ENCODE measurements around the gene ZNF880. TPM values are rescaled to one million over a fixed set of nuclear protein-coding genes. Genes with fewer than 3 reads are reported as not detected.

The ZNF880 gene
- total RNA-seq, 1 experiment from 2014 or later = 1.7 TPM

DNA sequence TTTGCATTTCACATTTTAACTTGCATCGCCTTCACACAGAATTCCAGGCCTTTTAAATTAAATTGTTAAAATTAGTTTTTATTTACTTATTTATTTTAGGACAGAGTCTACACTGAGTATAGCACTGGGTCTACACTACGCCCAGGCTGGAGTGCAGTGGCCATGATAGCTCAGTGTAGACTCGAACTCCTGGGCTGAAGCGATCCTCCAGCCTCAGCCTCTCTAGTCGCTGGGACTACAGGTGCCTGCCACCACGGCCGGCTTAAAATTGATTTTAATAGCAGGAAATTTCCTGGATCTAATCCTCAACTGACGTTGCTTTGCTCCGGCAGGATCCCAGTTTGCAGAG is 34.0 kb upstream of the ZNF880 start:
- H4K20me1 ChIP-seq (ENCODE audit: low read length) = no peaks in the 10 kb centered on the region
- peak overlapping the region; percentile 96 for H2AFZ ChIP-seq (ENCODE audit: low read length)
- no peak overlapping the region for H3K9ac ChIP-seq (ENCODE audit: low read length)
- H3F3A ChIP-seq (ENCODE audit: low read length, unreplicated experiment) = no peaks in the 10 kb centered on the region
- no peak overlapping the region for H3K27ac ChIP-seq (ENCODE audit: low read length)
- no peaks in the 10 kb centered on the region for H3K27me3 ChIP-seq (ENCODE audit: low read length)
- peaks cover 7% of the 10 kb centered on the region; the same call in 1 of the 2 replicates for H3K36me3 ChIP-seq (ENCODE audit: low read depth, low read length)
- H3K79me2 ChIP-seq (ENCODE audit: low read length) = no peaks in the 10 kb centered on the region
- no peaks in the 10 kb centered on the region for H3K9me2 ChIP-seq (replicated peaks; ENCODE audit: low read length)
- BruUV-seq (replicated peaks) = no TSS peak
- ChIA-PET POLR2A (ENCODE audit: unreplicated experiment) (interaction anchor here (0.6 kb wide), 1 partner anchor 175 kb away, joined by 3 read pairs; no protein-coding TSS in a partner anchor), CTCF (no interaction called here)
- no peak for TF ChIP-seq CTCF (conservative IDR thresholded peaks at IDR 0.05; ENCODE audit: low read depth, low read length)
- TF ChIP-seq EZH2phosphoT487 (IDR thresholded peaks at IDR 0.05; ENCODE audit: borderline replicate concordance, low read length) = no peak
- no peak for TF ChIP-seq EZH2 (IDR thresholded peaks at IDR 0.05; ENCODE audit: low read length, unreplicated experiment)
- H3K4me3 ChIP-seq (ENCODE audit: low read length) = peak overlapping the region; percentile 70
- peak; percentile 20; the same call in 1 of the 2 replicates for ATAC-seq
- intact Hi-C loops (cut with micrococcal nuclease) = no loop called here
- peak overlapping the region; percentile 83; the same call in 1 of the 2 replicates for H3K4me2 ChIP-seq (ENCODE audit: low read length)
- H3K4me1 ChIP-seq (ENCODE audit: insufficient read depth, low read length) = no peaks in the 10 kb centered on the region
- peaks cover 32% of the 10 kb centered on the region for H3K9me3 ChIP-seq (ENCODE audit: low read length)
- DNase-seq = no peak

DNA sequence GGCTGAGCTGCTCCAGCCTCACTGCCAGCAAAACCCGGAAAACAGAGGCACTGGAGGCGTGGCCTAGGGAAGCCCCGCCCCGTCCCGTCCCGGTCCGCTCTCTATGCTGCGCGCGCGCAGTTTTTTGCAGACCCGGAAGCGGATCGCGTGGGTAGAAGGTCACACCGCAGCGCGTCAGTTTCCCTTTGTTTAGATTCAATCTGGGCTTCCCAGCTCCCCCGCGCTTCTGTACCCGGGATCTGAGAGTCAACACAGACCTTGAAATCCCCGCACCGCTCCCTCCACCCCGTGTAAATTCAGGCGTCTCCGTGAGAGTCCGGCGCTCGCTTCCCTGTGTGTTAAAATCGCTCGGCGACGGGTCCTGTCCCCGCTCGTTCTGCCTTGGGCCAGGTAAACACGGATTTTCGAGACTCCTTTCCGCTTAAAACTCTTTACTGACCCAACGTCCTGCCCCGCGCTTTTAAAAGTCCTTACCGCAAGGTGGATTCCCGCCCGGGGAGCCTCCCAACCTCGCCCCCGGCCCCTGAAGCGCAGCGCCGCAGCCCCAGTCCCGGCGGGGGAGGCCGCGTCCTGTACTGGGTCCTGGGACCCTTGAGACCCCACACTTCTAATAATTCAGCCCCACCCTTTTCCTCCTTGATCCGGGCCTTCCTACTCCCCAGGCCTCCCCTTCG is 33.5 kb upstream of the ZNF880 start, which contains the start of gene ZNF610:
ZNF610 (plus strand) TSS at position 127 of the 674 bp plus-strand sequence. CDS start 12,930 bp downstream, outside the sequence.
- peak within 1 kb of the TSS; percentile 96 for H2AFZ ChIP-seq (ENCODE audit: low read length)
- ATAC-seq (peak; percentile 96), DNase-seq (peak; percentile 48)
- H3K9ac ChIP-seq (ENCODE audit: low read length) = peak within 1 kb of the TSS; percentile 77
- H3K4me2 ChIP-seq (ENCODE audit: low read length) = peak within 1 kb of the TSS; percentile 83
- H3K9me2 ChIP-seq (replicated peaks; ENCODE audit: low read length) = no peaks in the 10 kb centered on the region
- no peaks in the 10 kb centered on the region for H3K79me2 ChIP-seq (ENCODE audit: low read length)
- H3K4me1 ChIP-seq (ENCODE audit: insufficient read depth, low read length) = no peaks in the 10 kb centered on the region
- H3K4me3 ChIP-seq (ENCODE audit: low read length) = peak within 1 kb of the TSS; percentile 70
- ChIA-PET CTCF (no interaction called here), POLR2A (ENCODE audit: unreplicated experiment) (interaction anchor here (0.6 kb wide), 1 partner anchor 174 kb away, joined by 3 read pairs; no protein-coding TSS in a partner anchor)
- H3F3A ChIP-seq (ENCODE audit: low read length, unreplicated experiment) = no peaks in the 10 kb centered on the region
- peaks cover 7% of the 10 kb centered on the region; the same call in 1 of the 2 replicates for H3K36me3 ChIP-seq (ENCODE audit: low read depth, low read length)
- no peaks in the 10 kb centered on the region for H4K20me1 ChIP-seq (ENCODE audit: low read length)
- no peak within 1 kb of the TSS for H3K27ac ChIP-seq (ENCODE audit: low read length)
- intact Hi-C loops (cut with micrococcal nuclease) = no loop called here
- peaks cover 29% of the 10 kb centered on the region for H3K9me3 ChIP-seq (ENCODE audit: low read length)
- TSS peak; percentile 86 for BruUV-seq (replicated peaks)
- no peak for TF ChIP-seq EZH2phosphoT487 (IDR thresholded peaks at IDR 0.05; ENCODE audit: borderline replicate concordance, low read length)
- TF ChIP-seq CTCF (conservative IDR thresholded peaks at IDR 0.05; ENCODE audit: low read depth, low read length) = no peak
- TF ChIP-seq EZH2 (IDR thresholded peaks at IDR 0.05; ENCODE audit: low read length, unreplicated experiment) = no peak
- no peaks in the 10 kb centered on the region for H3K27me3 ChIP-seq (ENCODE audit: low read length)

All from PC-3 (cell line).